GM19099 (cell line): ENCODE data around the gene MAD1L1.

Experiments used
- POLR2A ChIP-seq: IDR thresholded peaks from 3 replicates; pipeline ENCODE4 v1.6.1; 2011; ENCODE audit warnings: low read depth; ENCODE audit not compliant: insufficient read length; ENCODE audit errors: extremely low read depth

Gene MAD1L1

DNA sequence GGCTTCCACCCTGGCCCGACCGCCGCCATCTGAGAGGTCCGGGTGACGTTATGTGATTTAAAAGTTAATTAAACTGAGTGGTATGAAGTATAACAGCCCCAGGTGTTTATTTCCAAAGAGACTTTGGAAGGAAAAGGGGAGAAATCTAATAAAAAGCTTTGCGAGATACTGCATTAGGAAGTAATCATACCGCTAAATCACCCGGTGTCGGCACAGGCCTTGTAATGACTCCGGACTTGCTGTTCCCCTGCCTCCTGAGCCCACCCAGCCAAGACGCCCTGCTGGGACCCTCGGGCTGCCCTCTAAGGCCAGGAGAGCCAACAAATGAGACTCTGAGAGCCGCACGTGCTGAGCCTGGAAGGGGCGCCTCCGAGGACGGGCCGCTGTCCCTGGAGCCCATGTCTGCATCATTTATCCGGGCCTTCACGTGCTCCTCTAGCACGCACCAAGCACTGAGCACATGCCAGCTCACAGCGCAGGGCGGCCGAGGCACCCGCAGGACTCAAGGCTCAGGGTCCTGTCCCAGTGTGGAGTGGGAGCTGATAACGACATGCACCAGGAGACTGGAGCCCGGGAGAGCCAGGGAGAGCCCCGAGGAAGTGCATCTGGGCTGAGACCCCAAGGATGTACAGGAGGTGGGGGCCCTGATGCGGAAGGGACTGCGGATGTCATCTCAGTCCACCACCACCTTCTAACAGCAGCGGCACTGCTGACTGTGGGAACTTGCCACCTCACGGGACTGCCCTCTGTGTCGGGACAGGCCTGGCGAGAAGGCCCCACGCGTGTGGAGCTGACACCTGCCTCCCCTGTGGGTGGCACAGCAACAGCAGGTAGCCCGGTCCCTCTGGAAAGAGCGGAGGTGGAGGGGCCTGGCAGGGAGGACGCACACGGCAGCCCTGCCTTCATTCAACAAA lies 380.0 kb downstream of the MAD1L1 start:
- no peak for TF ChIP-seq POLR2A

DNA sequence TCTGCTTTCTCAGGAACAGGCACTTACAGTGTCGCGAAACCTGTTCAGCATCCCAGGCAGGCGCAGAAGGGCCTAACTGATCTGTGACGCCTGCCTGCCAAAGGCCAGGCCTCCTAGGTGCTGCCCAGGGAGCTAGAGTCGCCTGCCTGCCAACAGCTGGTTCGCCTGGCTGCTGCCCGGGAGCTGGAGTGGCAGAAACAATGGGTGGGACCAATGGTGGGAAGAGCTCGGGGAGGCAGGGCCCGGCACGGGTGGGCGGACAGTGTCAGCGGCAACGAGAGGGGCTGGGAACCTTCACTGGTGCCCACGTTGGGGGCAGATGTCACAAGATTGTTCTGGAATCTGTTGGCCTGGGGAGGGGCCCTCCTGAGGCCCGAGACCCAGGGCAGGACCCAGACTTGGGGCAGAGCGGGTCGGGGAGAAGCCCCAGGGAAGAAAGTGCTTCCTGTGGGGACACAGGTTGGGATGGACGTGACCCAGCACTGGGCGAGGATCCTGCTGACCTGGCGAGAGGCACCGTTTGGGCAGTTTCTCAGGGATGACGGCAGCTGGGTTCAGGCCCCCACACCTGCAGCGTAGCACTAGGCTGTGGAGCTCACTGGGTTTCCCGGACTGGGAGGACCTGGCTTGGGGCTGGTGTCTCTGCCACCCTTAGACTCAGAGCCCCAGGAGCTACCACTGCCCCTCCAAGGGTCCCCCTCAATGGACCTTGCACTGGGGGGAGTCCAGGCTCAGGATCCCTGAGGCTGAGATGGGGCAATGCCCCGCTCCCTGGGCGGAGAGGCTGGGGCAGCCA lies 380.8 kb downstream of the MAD1L1 start:
- TF ChIP-seq POLR2A = no peak

DNA sequence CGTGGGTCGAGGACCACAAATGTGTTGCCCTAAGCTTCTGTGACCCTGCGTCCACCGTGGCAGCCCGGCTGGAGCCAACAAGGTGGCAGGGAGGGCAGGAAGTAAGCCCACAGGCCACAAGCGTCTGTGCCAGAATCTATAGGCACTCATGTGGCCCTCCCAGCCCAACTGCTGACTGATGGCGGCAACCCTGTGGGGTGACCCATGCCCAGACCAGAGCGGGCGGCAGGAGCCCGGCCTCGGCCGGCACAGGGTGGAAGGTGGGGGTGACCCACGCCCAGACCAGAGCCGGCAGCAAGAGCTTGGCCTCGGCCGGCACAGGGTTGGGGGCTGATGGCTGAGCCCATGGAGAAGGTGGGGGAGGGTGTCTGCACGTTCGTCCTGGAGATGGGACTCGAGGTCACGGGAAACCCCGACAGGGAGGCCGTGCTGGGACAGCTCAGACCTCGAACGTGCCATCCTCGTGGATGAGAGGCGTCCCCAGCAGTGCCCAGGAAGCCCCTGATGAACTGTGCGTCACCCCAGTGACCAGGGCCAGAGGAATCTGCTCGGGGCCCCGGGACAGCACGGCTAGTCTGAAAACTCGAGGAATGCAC lies 381.7 kb downstream of the MAD1L1 start:
- no peak for TF ChIP-seq POLR2A

DNA sequence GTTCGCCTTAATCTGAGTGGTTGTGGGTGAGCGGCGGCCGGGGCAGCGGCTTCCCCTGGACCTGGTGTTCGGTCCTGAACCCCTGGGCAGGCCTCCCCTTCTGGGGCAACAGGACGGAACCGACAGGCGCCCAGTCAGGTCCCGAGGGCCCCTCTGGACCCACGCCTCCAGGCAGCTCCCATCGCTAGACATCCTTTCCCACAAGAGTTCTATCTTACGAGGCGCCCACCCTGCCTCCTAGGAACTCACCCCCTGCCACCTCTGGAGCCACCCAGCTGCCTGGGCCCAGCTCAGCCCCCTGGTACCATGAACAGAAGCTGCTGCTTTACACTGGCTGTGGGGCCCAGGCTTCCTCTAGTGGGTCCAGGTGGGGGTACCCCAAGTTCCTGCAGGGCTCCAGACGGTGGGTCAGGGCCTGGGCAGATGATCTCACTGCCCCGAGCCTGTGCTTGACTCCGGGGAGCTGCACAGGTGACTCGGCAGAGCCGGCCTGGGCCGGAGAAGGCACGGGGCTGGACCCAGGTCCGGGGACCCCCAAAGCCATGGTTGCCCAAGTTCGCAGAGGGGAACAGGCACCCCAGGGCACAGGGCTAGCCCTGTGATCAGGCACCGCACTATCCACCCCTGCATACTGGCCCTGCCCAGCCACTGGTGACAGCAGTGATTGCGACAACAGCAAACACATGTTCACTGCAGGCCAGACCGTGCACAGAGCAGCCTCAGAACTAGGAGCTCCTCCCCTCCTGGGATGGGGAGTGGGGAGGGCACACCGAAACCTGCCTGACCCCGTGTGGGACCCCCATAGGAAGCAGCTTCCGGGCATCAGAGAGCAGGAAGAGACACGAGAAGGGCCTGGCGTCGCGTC lies 382.4 kb downstream of the MAD1L1 start:
- TF ChIP-seq POLR2A = no peak

DNA sequence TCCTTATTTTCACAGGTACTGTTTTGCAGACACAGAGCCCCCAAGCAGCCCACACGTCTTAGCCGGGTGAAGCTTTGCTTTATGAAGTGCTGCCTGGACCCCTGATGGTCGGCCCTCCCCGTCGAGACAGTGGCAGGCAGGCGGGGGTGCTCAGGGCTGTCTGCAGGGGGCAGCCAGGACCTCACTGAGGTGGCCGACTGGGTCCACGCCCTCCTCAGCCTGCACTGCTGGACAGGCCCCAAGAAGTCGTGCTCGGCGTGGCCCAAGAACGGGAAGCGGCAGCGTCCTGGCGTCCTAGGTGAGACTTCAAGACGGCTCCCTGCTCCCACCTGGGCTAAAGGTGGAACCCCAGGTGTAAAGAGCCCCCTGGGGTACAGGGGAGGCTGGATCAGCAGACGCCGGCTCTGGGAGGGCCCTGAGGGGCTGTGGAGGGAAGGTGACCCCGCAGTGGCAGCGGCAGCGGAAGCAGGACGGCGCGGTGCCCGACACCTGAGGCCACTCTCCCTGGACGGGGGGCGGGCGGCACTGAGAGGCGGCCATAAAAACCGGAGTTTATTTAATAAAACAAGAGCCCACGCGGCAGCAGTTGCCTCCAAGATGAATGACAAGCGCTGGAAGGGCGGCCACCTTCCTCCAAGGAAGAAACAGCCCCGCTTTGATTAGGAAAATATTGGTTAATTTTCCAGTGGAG lies 383.2 kb downstream of the MAD1L1 start:
- no peak for TF ChIP-seq POLR2A

DNA sequence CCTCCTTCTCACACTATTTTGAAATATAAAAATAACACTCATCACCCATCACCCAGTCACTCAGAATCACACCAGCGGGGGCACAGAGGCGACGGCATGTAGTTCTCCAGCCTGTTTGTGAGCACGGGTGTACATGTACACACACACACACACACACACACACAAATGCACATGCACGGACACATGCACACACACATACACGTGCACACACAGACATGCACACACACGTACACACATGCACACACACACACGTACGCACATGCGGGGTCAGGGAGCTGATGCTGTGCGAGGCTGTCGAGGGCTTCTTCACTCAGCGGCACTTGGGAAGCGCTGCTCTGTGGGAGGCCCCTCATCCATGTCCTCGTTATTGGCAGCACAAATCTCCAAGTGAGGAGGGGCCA lies 383.8 kb downstream of the MAD1L1 start:
- TF ChIP-seq POLR2A = no peak

DNA sequence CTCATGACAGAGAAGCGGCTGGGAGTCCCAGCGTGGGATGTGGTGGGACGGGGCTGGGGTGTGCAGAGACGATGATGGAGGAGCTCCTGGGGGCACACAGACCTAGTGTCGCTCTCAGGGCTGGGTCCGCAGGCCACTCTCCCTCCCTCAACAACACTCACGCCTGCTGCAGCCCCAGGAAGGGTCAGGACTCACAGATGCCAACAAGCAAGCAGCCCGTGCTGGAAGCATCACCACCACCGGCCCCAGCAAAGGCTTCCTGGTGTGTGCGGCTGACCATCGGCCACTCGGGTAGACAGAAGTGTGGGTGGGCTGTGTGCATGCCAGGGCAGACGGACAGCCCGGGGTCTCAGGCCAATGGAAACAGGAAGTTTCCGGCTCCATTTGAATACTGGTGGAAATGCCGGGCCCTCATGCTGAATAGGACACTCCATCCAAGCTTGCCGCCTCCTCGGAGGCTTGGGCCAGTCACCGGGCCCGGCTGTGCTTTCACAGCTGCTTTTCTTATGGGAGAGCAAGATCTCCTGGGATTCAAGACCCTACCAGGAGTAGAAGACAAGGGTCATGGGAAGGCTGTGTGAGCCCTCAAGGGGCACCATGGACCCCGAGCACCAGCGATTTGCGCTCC lies 384.6 kb downstream of the MAD1L1 start:
- no peak for TF ChIP-seq POLR2A

DNA sequence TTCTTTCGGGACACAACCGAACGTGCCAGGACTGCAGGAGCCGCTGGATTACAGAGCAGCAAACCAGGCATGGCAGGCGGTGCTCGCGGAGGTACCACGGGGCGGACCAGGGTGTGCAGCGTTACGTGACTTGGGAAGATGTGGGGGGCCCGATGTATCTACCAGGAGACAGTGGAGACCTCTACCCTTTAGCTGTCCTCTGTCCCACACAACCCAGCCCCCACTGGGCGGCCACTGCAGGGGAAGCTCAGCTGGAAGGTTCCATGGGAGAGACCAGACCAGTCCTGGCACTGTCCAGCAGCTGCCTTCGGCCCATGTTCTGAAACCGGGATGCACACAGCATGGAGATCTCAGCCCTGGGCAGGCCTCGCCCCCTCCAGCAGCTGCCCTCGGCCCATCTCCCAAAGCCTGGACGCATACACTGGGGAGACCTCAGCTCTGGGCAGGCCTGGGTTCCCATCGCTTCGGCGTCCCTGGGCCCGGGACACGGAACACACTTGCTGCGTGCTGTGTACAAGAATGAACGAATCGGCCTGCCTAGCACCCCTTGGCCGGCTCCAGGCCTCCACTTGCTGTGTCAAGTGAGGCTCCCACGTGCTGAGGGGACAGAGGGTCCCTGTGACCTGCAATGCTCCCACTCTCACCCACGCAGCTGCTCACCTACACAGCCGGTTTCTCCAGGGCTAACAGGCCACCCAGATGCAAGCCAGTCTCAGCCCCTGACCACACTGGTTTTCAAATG lies 385.3 kb downstream of the MAD1L1 start:
- no peak for TF ChIP-seq POLR2A

DNA sequence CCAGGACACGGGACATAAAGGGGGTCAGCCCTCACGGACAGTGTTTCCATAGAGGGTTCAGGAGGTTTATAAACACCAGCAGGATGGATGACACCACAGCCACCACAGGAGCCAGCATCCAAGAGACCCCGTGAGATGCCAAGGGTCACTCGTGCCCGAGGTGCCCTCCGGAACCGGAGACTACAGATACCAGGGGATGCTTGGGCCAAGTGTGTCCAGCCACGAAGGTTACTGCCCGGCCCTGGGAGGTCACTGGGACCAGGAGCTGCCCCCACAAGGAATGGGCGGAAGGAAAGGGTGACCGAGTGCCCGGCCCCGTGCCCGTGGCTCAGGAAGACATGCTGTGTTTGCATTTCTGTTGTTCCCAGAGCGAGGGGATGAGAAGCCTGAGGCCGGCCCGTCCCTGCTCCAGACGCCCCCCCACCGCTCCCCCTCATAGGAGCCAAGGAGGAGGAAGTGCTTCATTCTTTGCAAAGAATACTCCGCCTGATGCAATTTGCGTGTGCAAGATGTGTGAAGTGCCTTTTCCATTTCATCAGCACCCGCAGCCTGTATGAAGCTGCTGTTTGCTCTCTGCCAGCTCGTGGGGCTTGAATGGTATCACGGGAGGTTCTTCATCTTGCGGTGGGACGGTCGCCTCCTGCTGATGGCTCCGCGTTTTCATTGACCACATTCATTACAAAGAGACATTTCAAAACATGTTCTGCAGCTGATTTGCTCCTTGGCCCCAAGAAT lies 386.2 kb downstream of the MAD1L1 start:
- no peak for TF ChIP-seq POLR2A

DNA sequence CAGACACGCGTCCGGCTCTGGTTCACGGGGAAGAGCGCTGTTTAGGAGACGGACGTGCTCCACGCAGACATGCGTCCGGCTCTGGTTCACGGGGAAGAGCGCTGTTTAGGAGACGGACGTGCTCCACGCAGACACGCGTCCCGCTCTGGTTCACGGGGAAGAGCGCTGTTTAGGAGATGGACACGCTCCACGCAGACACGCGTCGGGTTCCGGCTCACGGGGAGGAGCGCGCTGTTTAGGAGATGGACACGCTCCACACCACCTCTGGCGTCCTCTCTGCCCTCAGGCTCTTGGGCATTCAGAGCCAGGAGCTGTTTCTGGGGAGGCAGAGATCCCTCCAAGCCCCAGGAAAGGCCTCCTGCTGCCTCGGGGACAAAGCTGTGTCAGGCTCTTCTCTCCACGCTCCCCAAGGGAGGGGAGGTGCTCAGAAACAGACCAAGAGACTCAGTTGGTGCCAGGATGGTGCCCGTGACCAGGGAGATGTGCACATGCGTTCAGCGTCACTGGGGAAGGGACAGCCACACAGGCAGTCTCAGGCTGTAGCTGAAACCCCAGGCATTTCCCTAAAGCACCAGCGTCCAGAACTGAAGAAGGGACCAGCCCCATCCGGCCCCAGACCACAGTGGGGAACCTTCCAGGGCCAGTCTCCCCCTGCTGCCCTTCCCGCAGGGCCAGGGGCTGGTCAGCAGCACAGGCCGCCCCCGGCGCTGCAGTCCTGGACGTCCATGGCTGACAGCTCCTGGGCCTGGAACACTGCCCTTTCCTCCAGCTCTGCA lies 387.0 kb downstream of the MAD1L1 start:
- TF ChIP-seq POLR2A = no peak

DNA sequence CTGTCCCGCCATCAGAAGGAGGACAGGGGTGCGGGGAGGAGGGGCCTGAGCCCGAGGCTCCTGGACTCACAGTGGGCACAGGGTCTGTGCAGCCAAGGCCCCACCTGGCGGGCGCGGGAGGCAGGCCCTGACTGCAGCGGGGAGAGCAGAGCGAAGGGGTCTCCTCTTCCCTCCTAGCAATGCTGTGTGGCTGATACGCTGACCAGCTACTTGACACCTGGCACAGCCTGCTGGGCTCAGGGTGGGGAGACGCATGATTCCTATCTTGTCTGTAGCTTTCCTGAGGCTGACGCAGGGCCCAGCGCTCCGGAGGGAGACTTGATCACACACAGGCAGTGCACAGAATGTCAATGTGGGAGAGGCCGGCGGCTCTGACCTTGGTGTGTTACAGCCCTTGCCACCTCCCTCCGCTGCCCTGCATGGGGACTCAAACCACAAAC lies 387.8 kb downstream of the MAD1L1 start:
- no peak for TF ChIP-seq POLR2A
